HL-60 (cell line): ENCODE results near the gene CFHR5.

ENCODE experiments used
- GABPA ChIP-seq: IDR thresholded peaks from 2 replicates; pipeline ENCODE4 v1.6.1; 2012; ENCODE audit warnings: low read depth
- TF ChIP-seq, protein P1 (sequence below): IDR thresholded peaks from 2 replicates; pipeline ENCODE4 v1.6.1; 2012; ENCODE audit warnings: low read depth; ENCODE audit not compliant: insufficient replicate concordance
- TF ChIP-seq, protein P2 (sequence below): IDR thresholded peaks from one replicate; pipeline ENCODE4 v1.5.1; 2011; ENCODE audit warnings: low read length, control low read depth, inconsistent platforms; ENCODE audit not compliant: insufficient read depth

DNA sequence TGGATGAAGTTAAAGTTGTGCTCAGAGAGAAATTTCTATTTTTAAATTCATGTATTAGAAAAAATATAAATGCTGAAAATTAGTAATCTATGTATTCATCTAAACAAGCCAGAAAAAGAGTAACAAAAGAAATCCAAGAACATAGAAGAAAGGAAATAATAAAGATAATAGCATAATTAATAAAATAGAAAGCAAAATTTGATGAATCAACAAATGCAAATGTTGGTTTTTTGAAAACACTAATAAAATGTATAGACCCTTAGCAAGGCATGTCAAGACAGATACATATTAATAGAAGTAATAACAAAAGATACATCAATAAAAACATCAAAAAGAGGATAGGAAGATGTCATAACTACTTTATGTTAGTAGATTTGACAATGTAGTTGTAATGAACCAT is 71.7 kb downstream of the CFHR5 start:
- no peak for TF ChIP-seq GABPA
- TF ChIP-seq, protein P1, sequence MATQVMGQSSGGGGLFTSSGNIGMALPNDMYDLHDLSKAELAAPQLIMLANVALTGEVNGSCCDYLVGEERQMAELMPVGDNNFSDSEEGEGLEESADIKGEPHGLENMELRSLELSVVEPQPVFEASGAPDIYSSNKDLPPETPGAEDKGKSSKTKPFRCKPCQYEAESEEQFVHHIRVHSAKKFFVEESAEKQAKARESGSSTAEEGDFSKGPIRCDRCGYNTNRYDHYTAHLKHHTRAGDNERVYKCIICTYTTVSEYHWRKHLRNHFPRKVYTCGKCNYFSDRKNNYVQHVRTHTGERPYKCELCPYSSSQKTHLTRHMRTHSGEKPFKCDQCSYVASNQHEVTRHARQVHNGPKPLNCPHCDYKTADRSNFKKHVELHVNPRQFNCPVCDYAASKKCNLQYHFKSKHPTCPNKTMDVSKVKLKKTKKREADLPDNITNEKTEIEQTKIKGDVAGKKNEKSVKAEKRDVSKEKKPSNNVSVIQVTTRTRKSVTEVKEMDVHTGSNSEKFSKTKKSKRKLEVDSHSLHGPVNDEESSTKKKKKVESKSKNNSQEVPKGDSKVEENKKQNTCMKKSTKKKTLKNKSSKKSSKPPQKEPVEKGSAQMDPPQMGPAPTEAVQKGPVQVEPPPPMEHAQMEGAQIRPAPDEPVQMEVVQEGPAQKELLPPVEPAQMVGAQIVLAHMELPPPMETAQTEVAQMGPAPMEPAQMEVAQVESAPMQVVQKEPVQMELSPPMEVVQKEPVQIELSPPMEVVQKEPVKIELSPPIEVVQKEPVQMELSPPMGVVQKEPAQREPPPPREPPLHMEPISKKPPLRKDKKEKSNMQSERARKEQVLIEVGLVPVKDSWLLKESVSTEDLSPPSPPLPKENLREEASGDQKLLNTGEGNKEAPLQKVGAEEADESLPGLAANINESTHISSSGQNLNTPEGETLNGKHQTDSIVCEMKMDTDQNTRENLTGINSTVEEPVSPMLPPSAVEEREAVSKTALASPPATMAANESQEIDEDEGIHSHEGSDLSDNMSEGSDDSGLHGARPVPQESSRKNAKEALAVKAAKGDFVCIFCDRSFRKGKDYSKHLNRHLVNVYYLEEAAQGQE: no peak
- TF ChIP-seq, protein P2, sequence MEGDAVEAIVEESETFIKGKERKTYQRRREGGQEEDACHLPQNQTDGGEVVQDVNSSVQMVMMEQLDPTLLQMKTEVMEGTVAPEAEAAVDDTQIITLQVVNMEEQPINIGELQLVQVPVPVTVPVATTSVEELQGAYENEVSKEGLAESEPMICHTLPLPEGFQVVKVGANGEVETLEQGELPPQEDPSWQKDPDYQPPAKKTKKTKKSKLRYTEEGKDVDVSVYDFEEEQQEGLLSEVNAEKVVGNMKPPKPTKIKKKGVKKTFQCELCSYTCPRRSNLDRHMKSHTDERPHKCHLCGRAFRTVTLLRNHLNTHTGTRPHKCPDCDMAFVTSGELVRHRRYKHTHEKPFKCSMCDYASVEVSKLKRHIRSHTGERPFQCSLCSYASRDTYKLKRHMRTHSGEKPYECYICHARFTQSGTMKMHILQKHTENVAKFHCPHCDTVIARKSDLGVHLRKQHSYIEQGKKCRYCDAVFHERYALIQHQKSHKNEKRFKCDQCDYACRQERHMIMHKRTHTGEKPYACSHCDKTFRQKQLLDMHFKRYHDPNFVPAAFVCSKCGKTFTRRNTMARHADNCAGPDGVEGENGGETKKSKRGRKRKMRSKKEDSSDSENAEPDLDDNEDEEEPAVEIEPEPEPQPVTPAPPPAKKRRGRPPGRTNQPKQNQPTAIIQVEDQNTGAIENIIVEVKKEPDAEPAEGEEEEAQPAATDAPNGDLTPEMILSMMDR: no peak
